ENCODE data around the gene PNMT.

Gene PNMT

DNA sequence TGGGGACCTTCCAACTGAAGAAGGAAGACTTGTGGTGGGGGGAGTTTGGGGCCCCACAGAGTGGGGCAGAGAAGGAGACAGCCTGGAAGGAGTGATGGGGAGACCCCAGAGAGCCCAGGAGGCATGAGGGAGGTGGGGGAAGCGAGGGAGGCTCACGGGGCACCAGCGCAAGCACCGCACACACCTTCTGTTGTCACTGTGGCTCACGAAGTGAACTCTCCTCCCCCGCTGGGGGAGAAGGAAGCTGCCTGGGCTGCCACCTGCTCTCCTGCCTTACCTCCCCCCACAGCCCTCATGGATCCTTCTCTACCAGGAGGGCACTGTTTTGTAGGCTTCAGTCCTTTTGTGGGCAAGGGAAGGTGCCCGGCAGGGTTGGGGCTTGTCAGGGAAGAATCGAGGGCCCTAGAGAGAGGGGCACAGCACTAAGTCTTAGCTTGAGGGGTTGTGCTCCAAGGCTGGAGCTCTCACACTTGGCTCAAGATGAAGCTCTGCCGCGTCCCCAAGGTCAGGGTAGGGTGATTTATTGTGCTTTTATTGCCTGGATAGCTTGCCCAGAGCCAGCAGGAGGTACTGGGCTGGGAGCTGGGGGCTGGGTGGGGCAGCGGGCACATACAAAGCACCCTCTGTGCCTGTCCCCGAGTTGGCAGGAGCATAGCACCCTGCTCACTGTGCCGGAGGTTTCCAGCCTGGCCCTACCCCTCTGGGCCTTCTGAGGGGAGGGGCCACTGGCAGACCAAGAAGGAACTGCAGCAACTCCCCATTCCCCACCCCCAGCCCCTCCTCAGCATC, 35.9 kb upstream of the PNMT start:
- Histone ChIP-seq H3K27ac (peak overlapping the region in 7 of 21 experiments; percentile 0 to 65 (median 28)), H3K4me3 (no peak overlapping the region)

DNA sequence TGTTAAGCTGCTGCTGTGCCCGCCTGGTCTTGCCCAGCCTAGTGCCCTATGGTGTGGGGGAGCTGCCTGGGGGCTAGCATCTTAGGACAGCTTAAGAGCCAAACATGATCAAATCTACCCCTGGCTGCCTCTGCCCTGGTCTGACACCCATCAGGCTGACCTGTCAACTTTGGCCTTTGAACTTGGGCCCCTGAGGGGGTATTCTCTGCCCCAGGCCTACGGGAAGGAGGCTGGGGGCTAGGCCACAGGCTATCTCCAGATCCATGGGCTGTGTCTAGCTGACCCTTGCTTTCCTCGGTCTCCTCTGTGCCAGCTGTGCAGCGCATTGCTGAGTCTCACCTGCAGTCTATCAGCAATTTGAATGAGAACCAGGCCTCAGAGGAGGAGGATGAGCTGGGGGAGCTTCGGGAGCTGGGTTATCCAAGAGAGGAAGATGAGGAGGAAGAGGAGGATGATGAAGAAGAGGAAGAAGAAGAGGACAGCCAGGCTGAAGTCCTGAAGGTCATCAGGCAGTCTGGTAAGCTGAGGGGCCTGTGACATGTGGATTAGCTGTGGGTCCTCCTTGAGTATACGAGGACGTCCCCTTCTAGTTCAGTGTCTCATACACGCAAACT, 34.6 kb upstream of the PNMT start:
- H3K4me3 ChIP-seq = no peak overlapping the region
- H3K27ac ChIP-seq = peak overlapping the region in 2 of 21 experiments; percentile 12 to 39

DNA sequence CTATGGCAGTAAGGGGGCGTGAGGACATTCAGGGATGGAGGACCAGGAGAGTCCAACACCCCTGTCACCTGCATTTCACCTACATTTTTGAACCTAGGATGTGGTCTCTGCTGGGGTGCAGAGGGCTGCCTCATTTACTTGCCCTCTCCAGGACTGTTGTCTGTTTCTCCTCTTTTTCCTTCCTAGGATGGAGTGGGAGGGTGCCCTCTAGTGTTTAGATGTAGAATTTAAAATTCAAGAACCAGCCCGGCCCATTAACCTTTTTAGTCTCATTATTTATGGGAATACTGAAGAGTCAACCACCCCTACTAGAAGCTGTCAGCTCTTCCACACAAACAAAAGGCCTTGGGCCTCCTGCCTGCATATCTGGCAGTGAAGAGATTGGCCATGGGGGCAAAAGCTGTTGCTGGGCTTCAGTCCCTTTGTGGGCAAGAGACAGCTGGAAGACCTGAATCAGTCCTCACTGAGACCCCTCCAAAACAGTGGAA, 33.8 kb upstream of the PNMT start:
- Histone ChIP-seq H3K27ac (peak overlapping the region in 1 of 21 experiments; percentile 12), H3K4me3 (no peak overlapping the region)

DNA sequence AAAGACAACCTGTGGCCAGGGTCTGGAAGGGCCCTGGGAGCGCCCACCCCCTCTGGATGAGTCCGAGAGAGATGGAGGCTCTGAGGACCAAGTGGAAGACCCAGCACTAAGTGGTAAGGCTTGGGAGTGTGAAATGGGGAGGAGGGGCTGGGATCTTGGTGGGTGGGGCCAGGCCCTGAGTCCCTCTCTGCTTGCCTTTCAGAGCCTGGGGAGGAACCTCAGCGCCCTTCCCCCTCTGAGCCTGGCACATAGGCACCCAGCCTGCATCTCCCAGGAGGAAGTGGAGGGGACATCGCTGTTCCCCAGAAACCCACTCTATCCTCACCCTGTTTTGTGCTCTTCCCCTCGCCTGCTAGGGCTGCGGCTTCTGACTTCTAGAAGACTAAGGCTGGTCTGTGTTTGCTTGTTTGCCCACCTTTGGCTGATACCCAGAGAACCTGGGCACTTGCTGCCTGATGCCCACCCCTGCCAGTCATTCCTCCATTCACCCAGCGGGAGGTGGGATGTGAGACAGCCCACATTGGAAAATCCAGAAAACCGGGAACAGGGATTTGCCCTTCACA, 32.6 kb upstream of the PNMT start:
- Histone ChIP-seq H3K4me3 (no peak overlapping the region), H3K27ac (peak overlapping the region in 4 of 21 experiments; percentile 90 to 97 (median 90))

DNA sequence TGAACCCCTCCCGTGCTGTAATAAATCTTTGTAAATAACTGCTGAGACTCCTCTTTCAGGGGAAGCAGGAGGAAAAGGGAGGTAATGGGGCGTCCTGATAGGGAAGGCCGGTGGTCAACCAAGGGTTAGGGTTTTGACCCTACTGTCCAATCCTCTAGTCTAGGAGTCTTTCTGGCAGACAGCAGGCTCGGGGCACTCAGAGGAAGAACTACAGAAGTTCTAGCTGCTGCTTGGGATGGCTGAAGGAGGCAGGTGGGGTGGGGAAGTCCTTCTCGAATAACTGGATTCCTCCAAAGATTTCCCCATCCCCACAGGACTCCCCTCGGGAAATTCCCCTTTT, 31.7 kb upstream of the PNMT start:
- Histone ChIP-seq H3K4me3 (peak overlapping the region; percentile 70 to 97 (median 85)), H3K27ac (peak overlapping the region in 20 of 21 experiments; percentile 86 to 99 (median 95))

DNA sequence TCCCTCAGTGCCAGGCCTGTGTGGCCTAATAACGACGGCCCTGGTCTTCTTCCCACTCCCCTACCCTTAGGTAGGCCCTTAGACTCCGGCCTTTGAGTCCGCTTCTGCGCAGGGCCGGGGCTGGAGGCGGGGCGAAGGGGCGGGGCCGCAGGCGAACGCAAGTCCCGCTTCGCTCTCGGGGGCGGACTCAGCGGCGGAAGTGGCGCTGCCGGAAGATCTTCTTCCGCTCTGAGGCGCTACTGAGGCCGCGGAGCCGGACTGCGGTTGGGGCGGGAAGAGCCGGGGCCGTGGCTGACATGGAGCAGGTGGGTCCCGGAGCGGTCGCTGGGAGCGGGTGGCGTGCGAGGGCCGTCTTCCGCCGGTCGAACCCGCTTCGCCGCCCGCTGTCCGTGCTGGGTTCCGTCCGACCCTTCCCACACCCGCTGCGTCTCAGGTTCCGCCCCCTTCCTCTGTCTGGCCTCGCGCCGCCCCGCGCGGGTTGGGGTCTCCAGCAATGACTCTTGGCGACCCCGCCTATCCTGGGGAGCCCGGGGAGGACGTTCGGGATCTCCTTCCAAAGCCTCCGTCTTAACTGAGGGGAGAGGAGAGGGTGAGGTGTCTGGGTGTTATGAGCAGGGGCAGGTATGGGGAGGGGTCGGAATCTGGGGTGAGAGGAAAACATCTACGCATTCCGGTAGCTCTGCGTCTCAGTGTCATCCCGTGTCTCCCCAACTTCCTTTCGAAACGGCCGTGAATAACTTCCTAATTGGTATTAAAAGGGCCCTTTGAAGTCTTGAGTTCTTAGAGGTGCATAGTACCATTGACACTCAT, 31.1 kb upstream of the PNMT start, which contains the start of gene STARD3:
Gene STARD3, plus strand, starts transcription at position 218 of the 810 bp plus-strand sequence. CDS start 16,388 bp downstream, outside the sequence.
- Histone ChIP-seq H3K27ac (peak within 1 kb of the TSS; percentile 86 to 99 (median 95)), H3K4me3 (peak within 1 kb of the TSS; percentile 70 to 97 (median 85))

DNA sequence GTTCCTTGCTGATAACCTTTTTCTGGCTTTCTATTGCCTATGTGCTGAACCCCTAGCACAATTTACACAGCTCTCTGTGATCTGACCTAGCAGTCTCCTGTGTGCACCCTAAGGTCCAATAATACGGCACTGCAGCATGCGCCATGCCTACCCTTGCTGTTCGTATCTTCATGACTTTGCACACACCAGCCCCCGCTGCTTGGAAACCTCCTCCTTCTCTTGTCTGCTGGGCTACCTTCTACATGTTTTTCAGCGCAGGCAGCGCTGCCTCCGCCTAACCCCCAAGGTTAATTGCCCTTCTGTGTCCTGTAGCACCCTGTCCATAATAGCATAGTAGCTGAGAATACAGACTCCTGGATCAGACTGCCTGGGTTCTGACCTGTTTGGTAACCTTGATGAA, 29.9 kb upstream of the PNMT start:
- Histone ChIP-seq H3K27ac (peak overlapping the region in 2 of 21 experiments; percentile 90 to 96), H3K4me3 (peak overlapping the region in 3 of 7 experiments; percentile 85 to 93 (median 89))

DNA sequence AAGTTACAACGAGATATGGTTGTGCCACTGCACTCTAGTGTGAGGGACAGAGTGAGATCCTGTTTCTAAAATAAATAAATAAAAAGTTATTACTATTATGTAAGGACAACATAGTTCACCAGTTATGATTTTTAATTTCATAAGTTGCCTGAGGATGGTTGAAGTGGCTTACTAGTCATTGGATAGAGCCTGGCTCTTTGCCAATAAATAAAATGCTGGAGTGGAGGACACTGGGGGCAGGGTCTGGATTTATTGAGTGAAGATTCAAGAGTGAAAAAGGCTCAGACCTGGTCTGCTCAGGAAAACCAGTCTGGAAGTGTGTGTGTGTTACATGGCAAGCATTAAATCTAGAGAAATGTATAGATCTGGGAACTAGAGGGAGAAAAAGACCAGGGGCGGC, 29.2 kb upstream of the PNMT start:
- H3K4me3 ChIP-seq = no peak overlapping the region
- H3K27ac ChIP-seq = no peak overlapping the region

DNA sequence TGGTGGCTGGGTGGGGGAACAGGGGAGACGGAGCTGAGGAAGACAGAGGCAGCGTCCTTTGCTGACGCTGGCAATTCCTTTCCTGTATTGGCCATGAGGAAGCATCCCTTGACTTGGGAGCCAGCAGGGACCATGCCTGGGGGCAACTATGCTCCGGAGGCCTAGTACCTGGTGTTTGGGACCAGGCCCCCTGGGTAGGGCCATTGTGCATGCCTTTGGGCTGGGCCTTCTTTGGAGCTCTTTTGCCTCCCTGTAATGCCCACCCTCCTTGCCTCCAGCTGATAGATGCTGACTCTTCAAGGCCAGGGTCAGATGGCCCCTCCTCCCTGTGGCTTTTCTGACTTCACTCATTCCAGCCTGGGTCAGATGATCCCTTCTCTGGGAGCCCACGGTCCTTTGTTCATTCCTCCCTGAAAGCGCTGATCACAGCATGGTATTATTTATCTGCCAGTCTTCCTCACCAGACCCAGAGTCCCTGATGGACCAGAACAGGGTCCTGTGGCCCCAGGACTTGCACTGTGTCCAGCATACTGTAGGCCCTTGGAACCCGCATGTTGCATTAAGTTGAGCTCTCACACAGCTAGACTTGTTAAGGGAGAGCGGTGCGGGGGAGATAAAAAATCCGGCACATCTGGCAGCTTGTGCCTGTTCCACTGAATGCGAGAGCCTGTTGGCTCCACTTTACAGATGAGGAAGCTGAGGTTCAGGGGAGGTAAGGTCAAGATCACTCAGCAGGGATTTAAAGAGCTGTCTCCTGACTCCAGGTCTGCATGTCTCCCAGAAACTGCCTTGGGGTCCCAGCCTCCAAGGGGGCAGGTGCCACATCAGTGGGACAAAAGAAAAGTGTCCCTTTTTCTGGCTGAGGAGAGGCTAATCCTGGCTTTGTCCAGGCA, 28.4 kb upstream of the PNMT start:
- Histone ChIP-seq H3K27ac (peak overlapping the region in 2 of 21 experiments; percentile 27 to 32), H3K4me3 (no peak overlapping the region)

DNA sequence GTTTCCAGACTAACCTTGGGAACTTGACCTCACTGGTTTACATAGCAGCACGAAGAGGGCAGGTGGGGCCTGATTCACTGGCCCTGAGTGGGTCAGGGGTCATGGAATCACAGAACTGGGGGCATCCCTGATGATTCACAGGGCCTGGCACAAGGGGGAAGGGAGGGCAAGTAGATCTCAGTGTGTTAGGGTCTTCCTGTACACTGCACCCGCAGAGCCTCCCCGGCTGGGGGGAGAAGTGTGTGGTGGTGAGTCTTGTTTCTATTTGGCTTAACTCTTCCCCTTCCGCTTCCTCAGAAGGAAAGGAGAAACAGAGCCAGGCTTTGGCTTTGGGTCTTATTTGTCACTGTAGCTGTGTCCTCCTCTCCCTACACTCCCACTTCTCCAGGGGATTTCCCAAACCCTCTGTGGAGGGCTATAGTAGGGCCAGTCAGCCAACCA, 27.6 kb upstream of the PNMT start:
- Histone ChIP-seq H3K4me3 (no peak overlapping the region), H3K27ac (peak overlapping the region in 4 of 21 experiments; percentile 9 to 32 (median 29))

DNA sequence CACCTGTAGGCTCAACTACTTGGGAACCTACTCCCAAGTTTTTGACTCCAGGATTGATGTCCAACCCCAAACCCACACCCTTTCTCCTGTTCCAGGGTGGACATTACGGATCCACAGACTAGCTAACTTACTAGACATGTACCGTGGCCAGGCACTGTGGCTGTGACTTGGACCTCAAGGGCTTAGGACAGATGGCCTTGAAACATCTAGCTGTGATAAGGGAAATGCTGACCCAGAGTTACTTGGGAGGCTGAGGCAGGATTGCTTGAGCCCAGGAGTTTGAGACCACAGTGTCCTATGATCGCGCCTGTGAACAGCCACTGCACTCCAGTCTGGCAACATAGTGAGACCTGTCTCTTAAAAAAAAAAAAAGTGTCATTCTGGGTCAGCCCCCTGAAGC, 27.2 kb upstream of the PNMT start:
- peak overlapping the region in 2 of 21 experiments; percentile 9 to 31 for H3K27ac ChIP-seq
- H3K4me3 ChIP-seq = no peak overlapping the region

DNA sequence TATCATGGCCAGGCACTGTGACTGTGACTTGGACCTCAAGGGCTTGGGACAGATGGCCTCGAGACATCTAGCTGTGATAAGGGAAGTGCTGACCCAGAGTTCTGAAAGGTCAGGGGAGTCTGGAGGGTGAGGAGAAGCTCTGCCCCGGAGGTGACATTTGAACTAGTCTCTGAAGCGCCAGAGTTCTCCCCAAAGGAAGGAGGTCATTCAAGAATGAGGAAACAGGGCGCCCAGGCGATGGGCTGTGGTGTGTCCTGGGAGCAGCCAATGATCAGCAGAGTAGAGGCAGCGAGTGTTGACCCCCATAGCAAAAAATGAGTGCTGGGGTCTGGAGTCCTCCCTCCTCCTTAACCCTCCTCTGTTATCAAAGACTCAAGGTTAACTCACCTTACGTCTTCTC, 26.4 kb upstream of the PNMT start:
- Histone ChIP-seq H3K4me3 (no peak overlapping the region), H3K27ac (no peak overlapping the region)

DNA sequence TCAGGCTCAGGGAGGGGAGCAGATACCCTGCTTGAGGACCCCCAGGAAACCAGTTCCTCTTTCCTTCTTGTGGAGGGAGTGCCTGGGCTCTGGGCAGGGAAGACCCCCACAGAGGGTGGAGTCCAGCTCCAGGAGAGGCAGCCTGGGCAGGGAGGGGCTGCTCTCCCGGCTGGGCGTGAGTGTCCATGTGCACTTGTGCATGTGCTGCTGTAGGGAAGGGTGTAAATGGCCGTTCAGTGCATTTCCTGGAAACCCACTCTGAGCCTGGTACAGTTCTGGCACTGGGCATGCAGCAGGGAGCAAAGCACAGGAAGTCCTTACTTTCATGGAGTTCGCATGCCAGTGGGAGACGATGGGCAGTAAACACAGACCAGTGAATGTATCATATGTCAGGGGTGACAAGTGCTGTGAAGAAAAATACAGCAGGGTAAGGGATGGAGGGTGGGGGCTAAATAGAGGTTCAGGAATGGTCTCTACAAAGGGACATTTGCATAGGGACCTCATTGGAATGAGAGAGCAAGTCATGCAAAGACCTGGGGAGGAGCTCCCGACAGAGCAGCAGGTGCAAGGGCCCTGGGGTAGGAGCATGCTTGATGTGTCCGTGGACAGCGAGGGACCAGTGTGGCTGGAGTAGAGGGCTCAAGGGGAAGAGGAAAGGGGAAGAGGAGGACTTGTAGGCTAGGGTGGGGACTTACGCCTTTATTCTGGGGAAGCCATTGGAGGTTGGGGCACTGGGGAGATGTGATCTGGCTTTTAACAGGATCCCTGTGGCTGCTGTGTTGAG, 25.8 kb upstream of the PNMT start:
- no peak overlapping the region for H3K27ac ChIP-seq
- no peak overlapping the region for H3K4me3 ChIP-seq

DNA sequence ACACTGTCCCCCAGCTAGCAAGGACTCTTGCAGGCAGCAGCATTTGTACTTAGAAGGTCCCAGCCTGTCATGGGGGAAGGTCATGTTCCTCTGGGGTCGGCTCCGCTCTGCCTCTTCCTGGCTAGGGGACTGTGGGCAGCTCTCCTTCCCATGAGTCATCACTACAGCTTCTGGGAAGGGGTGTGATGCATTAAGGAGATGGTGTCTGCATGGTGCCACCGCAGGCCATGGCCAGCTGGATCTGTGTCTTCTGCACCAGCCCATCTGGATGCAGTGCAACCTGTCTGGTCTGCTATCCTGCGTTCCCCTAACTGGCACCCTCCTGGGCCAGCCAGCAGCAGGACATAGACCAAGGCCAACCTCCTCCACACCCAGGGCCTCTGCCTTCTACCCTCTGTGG, 25.0 kb upstream of the PNMT start:
- H3K27ac ChIP-seq = no peak overlapping the region
- no peak overlapping the region for H3K4me3 ChIP-seq

DNA sequence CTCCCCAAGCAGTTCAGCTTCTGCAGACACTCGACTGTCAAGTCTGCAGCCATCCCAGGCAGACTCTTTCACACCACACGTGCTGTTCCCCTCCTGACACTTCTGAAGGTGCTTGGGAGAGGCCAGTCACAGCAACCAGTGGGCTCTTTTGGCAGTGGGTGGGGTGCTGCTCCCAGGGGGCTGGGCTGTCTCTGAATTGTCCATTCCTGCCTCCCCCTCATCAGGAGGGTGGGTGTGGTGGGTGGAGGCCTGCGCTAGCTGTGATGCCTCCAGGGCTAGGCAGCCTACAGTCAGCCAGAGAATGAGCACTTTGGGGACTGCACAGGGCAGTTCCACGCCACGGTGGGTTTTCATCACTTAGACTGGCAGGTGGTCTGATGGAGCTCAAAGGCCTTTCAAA, 21.0 kb upstream of the PNMT start:
- H3K27ac ChIP-seq = no peak overlapping the region
- no peak overlapping the region for H3K4me3 ChIP-seq

DNA sequence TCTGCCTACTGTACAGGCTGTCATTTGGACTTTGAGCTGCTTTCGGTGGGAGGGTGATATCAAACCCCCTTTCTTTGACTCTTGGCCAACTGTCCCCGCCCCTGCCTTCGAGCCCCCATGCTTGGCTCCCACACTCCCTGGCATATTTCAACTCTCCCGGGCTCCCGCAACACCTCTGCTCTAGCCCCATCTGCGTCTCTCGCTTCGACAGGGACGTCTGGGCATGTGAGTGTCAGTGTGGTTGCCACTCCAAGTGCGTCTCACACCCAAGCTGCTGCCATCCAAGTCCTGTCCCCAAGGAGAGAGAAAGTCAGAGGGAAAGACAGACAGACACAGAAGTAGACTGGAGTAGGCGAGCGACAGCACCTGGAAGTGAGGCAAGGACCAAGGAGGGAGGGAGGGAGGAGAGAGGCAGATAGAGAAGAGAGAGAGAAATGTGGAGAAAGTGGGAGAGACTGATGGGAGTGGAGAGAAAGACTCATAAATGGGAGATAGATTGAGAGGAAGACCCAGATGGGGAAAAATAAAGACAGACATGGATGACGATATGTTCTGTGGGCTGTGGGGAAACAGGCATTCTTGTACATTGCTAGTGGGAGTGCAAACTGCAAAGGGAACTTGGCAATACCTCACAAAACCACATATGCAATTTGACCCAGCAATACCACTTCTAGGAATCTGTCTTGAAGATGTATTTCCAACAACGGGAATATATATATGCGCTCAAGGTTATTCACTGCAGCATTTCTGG, 19.5 kb upstream of the PNMT start:
- peak overlapping the region in 1 of 21 experiments; percentile 13 for H3K27ac ChIP-seq
- no peak overlapping the region for H3K4me3 ChIP-seq

DNA sequence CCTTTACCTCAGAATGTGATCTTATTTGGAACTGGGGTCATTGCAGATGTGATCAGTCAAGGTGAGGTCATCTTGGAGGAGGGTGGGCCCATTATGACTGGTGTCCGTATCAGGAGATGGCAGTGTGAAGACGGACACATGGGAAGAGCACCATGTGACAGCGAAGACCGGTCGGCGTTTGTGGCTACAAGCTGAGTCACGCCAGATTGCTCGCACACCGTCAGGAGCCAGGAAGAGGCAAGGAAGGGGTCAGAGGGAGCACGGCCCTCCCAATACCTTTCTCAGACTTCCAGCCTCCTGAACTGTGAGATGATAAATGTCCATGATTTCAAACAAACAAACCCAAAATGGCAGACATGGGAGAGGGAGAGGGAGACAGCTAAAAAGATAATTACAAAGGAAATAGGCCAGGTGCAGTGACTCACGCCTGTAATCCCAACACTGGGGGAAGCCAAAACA, 18.1 kb upstream of the PNMT start:
- Histone ChIP-seq H3K4me3 (no peak overlapping the region), H3K27ac (no peak overlapping the region)
